Measurements from ENCODE around the gene DNAH17. TPM values are rescaled to one million over a fixed set of nuclear protein-coding genes. Genes with fewer than 3 reads are reported as not detected.

Gene DNAH17
- total and polyA plus RNA-seq, 2 of the 8 experiments (the other 6 are each of a cell fraction or from before 2014, with no cell fraction given) = 0.14 to 0.67 TPM

DNA sequence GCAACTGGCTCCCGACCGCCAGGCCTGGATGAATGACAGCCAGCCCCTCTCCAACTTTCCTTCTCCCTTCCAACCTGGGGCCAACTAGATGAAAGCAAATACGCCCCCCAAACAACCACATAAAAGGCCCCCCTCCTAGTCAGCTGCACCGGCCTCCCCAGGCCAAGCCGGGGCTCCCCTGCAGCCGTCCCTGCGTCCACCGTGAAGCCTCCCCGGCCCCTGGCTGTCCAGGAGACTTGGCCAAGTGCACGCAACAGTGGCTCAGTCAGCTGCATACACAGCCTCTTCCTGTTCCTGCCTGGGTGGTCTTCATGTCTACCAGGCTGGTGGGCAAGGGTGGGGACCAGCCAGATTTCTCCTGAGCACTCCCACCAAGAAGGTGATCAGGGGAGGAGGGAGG is 16.0 kb downstream of the DNAH17 start (continued):
- TF ChIP-seq, protein P1, sequence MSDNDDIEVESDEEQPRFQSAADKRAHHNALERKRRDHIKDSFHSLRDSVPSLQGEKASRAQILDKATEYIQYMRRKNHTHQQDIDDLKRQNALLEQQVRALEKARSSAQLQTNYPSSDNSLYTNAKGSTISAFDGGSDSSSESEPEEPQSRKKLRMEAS (IDR thresholded peaks at IDR 0.05) = no peak
- no peak for TF ChIP-seq RBBP5 (IDR thresholded peaks at IDR 0.05; ENCODE audit: borderline replicate concordance, low read depth, low read length)
